GM21786 (cell line): ENCODE results near the gene HSPB7.
"Not testable (repeated sequence)": the region's sequence is repeated elsewhere in the genome, so short reads cannot be mapped to it uniquely, and the experiment has no call there.

Experiments
- ATAC-seq: cut with Tn5 transposase; IDR thresholded peaks from one replicate; pipeline ENCODE4 v1.9.1; 2021; ENCODE audit not compliant: unreplicated experiment

The HSPB7 gene

DNA sequence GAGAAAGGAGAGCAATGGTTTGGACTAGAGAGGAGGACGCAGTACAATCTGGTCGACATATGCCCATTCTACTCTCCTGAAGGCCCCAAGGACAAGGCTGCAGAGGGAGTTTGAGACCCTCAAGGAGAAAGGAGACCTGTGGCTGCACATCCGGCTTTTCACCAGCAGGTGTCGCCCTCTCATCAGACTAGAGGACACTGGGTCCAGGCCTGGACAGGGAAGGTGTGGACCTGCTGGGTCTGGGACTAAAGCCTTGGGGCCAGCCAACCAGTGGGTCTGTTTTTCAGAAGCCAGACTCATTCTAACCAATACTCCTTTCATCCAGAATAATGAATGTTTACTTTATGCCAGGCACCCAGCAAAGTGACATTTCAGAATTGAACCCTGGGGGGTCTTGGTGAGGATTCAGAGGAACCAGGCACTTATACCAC is 8.8 kb downstream of the HSPB7 start:
- no peak for ATAC-seq

DNA sequence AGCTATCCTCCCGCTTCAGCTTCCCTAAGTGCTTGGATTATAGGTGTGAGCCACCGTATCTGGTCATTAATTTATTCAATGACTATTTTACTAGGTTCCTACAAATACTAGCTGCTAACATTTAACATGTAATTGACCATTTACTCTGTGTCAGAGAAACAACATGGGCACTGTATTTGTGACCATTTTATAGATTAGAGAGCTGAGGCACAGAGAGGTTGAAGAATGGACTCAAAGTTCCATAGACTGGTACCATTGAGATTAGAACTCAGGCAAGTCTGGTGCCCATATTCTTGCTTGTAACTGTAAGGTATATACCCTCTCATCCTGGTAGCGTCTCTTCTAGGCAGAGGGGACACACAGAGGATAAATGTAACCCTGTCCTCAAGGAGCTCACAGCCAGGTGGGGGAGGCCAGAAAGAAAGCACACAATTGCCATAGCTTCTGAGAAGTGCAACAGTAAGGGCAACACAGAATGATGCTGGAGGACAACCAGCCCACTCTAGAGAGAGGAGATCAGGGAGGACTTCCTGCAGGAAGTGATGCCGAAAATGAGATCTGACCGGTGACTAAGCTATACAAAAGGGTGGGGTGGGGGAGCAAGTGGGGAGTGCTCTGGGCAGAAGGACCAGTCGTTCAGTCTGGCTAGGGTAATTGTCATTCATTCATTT is 10.0 kb downstream of the HSPB7 start:
- no peak for ATAC-seq

DNA sequence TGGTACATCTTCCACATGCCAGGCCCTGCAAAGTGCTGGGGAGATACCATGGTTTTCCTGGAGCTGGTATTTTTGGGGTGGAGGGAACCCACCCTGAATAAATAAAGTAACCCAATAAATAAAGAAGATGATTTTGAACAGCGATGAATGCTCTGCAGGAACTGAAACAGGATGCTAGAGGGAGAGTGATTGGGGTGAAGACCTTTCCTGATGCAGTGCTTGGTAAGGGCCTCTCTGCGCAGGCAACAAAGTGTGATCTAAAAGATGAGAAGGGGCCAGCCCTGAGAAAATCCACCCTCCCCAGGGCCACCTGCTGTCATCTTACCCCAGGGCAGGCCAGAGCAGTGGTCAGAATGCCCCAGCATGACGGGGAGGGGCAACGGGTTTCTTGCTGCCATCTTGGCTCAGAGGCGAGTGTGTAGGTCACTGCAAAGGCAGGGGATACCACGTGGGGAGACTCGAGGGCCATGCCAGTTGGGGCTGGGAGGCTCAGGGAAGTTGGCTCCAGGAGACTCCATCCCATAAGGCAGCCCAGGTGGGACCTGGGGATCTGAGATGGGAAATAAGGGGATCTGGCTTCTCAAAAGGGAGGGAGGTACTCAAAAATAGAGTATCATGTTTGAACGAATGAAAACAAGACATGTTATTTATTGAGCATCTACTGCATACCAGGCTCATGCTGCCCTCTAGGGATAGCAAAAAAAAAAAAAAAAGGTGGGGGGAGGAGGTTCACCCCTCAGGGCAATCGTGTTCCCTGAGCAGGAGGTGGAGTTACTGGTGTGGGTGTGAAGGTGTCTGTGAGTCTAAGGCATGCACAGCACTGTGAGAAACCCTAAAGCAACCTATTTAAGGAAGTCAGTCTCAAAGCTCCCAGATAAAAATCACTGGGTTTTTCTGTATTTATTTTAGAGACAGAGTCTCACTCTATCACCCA is 11.0 kb downstream of the HSPB7 start:
- no peak for ATAC-seq

DNA sequence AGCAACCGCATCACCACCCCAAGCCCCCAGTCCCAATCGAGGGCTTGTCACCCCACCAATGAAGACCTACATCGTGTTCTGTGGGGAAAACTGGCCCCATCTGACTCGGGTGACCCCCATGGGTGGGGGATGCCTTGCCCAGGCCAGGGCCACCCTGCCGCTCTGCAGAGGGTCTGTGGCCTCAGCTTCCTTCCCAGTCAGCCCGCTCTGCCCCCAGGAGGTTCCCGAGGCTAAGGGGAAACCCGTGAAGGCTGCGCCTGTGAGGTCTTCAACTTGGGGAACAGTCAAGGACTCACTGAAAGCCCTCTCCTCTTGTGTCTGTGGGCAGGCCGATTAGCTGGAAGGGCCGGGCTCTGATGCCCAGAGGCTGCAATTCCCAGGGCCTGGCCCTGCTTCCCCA is 11.8 kb downstream of the HSPB7 start:
- no peak for ATAC-seq

DNA sequence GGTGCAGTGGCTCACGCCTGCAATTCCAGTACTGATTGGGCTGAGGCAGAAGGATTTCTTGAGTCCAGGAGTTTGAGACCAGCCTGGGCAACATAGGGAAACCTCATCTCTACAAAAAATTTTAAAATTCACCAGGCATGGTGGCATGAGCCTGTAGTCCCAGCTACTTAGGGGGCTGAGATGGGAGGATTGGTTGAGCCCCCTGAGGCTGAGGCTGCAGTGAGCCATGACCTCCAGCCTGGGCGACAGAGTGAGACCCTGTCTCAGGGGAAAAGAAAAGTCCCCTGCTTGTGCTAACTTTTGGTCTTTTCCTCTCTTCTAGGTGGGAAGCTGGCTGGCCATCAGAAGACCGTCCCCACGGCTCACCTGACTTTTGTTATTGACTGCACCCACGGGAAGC is 12.2 kb downstream of the HSPB7 start:
- ATAC-seq, result no peak

DNA sequence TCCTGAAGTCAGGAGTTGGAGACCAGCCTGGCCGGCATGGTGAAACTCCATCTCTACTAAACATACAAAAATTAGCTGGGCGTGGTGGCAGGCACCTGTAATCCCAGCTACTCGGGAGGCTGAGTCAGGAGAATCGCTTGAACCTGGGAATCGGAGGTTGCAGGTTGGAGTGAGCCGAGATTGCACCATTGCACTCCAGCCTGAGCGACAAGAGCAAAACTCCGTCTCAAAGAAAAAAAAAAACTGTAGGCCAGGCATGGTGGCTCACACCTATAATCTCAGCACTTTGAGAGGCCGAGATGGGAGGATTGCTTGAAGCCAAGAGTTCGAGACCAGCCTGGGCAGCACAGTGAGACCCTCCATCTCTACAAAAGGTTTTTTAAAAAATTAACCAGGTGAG is 16.6 kb downstream of the HSPB7 start:
- ATAC-seq, result not testable (repeated sequence)

DNA sequence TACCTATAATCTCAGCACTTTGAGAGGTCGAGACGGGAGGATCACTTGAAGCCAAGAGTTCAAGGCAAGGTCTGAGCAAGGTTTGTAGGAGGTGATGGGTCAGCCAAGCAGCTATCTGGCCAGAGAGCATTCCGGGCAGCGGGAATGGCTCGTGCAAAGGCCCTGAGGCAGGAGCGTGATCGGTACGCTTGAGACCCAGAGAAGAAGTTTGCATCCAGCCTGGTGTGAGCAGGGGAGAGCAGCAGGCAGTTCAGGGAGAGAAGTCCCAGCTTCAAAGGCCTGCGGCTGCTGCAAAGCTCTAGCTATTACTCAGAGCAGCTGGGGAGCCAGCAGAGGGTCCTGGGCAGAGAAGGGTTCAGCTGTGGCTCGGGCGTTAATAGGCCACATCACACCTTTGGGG is 18.9 kb downstream of the HSPB7 start:
- no peak for ATAC-seq

DNA sequence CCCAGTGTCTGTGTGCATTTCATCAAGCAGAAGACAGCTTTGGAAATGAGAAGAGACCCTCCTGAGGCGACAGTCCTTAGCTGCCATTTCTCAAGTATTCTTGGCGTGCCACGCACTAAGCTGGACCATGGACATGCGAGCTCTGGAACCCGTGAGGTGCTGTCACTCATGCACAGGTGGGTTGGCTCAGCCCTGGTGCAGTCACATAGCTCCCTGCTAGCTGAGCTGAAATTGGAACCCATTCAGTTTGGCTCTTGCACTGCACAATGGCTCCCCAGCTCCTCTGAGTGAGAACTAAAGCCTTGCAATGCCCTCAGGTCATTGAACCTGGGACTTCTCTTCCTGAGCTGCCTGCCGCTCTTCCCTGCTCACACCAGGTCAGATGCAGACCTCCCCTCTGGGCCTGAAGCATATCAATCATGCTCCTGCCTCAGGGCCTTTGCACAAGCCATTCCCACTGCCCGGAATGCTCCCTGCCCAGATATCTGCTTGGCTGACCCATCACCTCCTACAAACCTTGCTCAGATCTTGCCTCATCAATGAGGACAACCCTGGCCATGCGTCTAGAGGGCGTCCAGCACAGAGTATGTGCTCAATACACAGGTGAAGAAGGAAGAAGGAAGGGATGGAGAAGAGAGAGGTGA is 20.1 kb downstream of the HSPB7 start:
- no peak for ATAC-seq

DNA sequence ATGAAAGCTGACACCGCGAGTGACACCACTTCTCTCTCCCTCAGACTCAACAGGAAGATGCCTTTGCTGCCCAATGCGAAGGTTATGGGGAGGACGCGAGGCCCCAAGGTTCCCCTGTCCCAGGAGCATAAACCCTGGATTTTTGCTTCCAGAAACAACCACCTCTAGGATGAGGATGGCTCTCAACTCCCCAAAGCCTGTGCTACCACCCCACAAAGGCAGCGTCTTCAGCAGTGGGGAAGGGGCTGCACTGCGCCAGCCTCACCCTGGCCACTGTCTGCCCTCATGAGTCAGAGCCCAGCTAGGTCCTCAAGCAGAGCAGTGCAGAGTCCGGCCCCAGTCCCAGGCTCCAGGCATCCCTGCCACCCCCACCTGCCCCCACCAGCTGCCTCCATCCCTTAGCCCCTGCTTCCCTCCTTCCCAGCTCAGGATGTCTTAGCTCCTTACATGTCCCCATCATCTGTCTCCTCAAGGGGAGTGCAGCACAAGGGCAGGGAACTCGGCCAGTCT is 20.7 kb downstream of the HSPB7 start:
- ATAC-seq, result no peak

DNA sequence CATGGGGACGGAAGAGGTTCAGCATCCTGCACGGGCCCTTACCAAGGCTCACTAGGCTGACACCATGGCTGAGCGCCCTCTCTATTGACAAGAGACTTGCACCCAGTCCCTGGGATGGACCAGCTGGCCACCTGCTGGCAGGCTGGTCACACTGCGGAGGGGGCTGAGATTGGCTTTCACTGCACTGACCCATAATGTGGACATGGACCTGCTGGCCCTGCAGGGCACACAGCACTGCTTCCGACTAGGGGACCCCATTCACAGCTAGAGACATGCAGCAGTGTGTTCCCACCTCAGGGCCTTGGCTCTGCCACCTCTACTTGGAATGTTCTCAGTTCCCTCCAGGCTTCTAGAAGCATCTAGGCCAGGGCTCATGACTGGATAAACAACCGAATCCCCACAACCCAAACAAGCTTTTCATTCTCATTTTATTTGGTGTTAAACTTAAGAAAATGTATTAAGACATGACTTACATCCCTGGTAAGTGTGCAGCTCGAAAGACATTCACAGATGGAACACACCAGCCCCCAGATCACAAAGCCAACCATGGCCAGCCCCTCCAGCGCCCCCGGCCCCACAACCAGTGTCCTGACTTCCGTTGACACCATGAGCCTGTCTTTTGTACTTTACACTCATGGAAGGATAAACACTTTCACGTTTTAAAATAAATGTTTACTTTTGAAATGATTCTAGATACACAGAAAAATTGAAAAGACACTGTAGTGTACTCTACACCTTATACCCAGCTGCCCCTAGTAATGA is 23.1 kb downstream of the HSPB7 start:
- no peak for ATAC-seq

DNA sequence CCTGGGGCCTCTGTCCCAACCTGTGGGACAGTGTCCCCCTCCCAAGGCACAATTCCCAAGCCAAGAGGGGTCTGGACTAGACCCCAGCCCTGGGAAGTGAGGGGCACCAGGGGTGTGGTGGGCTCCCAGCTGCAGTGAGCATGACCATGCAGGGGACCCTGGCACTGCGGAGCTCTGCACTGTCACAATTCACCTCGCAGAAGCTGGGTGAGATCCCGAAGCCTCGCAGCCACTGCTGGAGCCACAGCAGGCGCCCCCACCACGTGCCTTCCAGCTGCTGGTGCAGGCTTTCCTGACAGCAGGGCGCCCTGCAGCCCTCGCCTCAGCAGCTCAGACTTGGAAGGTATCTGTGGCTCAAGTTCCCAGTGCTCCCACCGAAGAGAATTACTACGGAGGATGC is 23.8 kb downstream of the HSPB7 start:
- no peak for ATAC-seq

DNA sequence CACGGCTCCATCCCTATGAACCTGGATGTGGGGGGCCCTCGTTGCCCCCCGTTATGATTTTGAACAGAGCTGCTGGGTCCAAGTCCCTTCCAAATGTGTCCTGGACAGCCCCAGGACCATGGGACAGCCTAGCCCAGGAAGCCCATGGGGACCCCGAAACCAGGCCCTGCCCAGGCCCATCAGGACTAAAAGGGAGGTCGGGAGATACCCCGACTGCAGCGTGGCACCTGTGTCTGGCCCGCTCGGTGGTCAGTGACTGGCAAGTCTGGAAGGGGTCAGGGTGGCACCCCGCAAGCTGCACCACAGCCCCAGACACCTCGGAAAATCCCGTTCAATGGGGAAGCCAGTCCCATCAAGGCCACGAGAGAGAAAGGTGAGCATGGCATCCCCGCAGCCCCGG is 24.2 kb downstream of the HSPB7 start:
- no peak for ATAC-seq

DNA sequence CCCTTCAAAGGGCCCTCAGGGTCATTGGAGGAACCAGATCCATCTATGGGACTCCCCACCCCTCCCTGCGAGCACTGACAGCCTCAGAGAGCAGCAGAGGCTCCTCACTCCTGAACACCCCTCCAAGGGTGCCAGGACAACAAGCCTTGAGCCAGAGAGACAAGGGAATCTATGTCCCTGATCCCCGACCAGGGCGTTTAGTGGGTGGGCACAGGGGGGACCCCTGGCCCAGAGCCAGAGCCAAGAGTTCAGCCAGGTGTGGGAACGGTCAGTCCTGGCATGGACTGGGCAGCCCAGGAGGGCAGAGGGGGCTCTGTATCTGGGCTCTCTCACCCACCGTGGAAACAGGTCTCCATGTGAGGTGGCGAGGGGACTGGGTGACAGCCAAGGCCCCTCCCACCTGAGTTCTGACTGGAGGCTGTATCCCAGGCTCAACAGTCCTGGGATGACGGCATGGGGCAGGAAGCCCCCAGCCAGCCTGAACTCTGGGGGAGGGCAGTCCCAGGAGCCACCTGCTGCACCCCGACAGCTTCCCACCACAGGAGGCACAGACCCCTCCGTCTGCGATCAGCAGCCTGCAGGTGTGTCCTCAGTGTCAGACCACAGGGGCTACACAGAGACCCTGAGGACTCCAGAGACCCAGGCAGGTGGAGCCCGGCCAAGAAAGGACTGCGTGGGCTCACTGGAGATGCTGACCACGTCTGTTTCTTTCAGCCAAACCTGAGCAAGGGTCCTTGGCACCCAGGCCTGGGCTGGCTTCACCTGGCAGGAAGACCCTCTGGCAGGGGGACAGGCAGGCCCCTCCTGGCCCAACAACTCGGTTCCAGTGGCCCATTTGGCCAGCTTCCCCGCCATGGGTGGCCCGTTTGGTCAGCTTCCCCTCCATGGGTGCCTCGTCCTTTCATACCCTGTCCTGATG is 25.0 kb downstream of the HSPB7 start:
- no peak for ATAC-seq

DNA sequence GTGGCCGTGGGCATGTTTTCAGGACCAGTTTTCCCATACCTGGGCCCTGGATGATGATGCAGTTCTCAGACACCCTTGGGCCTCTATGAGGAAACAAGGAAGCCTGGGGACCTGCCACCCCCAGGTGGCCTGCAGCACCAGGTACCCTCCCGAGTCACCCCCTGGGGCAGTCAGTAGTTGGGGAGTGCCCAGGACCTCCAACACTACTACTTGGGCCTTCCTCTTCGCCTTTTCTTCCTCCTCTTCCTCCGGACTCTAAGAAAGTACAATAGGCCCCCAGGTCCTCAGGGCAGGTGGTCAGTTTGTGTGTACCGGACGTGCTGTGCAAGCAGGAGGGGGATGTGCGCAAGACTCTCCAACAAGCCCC is 25.7 kb downstream of the HSPB7 start:
- no peak for ATAC-seq

DNA sequence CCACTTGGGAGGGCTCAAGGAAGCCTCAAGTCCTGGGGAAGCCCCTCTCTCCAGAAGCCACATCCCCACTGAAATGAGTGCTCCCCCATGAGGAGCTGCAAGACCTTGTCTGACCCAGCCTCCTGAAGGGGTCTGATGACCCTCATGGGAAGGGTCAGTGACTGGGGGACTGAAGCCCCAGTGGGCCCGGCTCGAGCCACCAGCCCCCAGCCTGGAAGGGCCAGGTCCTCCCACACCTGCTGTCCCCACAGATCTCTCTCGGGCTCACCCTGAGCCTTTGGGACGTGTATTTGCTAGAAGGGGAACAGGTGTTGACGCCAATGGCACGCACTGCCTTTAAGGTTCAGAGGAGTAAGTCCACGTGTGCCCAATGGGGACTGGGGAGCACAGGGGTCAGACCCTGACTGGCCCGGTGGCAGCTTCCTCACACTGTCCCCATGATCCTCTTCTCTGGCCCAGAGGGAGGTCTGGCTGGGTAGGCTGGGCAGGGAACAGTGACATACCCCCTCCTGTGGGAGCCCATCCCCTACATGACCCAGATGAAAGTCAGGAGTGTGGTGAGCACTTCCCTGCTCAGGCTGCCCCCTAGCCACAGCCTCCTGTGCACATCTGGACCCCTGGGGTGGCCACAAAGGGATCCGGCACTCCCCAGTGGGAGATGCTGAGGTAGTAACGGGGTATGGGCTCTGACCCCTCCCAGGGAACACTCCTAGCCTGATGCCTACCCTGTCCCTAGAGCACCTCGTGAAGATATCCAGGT is 26.2 kb downstream of the HSPB7 start:
- no peak for ATAC-seq

DNA sequence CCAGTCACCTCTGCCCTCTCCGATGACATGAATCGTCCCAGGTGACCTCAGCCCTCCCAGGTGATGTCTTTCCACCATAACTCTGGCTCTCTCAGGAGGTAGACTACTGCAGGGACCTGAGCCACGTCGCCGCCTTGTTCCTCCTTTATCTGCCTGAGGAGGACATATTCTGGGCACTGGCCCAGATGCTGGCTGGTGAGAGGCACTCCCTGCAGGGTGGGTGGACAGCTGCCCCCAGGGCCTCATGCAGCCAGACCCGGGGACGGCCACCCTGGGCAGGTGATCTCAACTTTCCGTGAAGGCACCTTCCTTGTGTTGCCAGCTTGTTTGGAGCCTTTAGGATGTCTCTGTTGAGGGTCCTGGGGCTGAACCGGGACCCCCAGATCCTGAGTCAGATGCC is 28.1 kb downstream of the HSPB7 start:
- no peak for ATAC-seq

DNA sequence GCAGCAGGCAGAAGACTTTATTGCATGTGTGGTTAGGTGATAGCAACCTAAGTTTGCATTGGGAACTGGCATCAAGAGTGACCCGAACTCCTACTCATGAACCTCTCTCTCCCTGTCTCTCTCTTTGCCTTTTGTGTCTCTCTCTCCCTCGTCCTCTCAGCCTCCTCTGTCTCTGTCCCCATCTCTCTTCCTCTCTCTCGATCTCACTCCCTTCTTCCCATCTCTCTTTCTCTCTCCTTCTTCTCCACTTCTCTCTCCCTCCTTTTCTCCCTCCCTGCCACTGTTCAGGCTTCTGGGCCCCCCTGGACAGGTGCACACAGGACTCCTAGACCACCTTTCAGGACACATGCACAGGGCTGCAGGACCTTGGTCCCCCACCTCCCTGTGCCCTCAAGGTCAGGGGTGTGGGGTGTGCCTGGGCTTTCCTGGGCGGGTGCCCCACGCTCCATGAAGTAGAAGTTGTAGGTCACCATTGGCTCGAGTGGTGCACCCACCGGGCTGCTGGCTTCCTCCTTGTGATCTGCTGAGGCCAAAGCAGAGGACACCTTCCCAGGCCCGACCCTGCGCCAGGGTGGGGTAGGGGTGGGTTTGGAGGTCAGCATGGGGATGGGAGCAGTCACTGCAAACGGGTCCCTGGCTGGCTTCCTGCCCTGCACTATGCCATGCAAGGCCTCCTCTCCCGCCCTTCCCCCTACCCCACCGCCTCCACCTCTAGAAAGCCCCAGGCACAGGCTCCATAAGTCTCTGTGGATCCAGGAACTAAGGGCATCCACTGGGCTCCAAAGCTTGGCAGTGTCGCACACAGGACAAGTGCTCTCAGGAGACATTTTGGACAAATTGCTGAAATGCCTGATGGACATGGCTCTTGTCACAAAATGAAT is 28.7 kb downstream of the HSPB7 start:
- no peak for ATAC-seq

DNA sequence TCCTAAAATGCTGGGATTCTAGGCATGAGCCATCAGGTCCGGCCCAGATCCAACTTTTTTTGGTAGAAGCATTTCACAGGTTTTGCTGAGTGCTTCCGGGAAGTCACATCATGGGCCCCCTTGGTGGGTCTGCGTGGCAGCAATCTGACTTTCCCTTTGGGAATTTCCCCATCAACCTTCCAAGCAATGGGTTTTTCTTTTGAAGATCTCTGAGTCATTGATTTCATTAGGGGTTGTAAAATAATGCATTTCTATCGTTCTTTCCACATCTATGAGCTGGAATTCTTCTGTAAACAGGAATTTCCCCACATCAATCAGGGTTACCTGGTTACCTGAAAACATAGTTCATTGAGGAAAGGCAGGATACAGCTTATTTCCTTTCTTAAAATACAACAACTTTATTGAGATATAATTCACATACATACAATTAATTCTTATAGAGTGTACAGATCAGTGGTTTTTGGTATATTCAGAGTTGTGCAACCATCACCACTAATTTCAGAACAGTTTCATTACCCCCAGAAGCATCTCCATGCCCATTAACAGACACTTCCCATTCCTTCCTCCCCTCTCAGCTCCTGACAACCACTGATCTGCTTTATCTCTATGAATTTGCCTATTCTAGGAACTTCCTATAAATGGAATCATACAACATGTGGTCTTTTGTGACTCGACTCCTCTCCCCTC is 32.1 kb downstream of the HSPB7 start:
- ATAC-seq, result no peak
